ENCODE results near the gene ESPL1. TPM values are rescaled to one million over a fixed set of nuclear protein-coding genes. Genes with fewer than 3 reads are reported as not detected.
A peak's percentile ranks its signal among the peaks of the same experiment; 100 is the strongest.

Gene ESPL1
- total and polyA plus RNA-seq, 2 of the 13 experiments (the other 11 are each of a cell fraction or from before 2014, with no cell fraction given): 5.8 to 11.5 TPM

- TF ChIP-seq MAF1 (CRISPR knock-in tag; IDR thresholded peaks at IDR 0.05; ENCODE audit: borderline replicate concordance): peak; percentile 56; the same call in 1 of the 2 replicates
- no peak; the same call in 1 of the 2 replicates for TF ChIP-seq ZNF232 (CRISPR knock-in tag; IDR thresholded peaks at IDR 0.05; ENCODE audit: borderline replicate concordance)
- TF ChIP-seq ZMYM4 (CRISPR knock-in tag; IDR thresholded peaks at IDR 0.05): peak; percentile 44; the same call in 1 of the 2 replicates
- TF ChIP-seq THAP11 (CRISPR knock-in tag; IDR thresholded peaks at IDR 0.05): peak; percentile 78
- no peak for TF ChIP-seq PREB (CRISPR knock-in tag; IDR thresholded peaks at IDR 0.05)
- TF ChIP-seq MED13 (CRISPR knock-in tag; IDR thresholded peaks at IDR 0.05): 0 out of 2 replicates have a peak, but pooled peaks have one; percentile 59
- TF ChIP-seq ZBTB14 (CRISPR knock-in tag; IDR thresholded peaks at IDR 0.05): peak; percentile 59
- peak; percentile 21; the same call in 1 of the 2 replicates for TF ChIP-seq HOXD1 (CRISPR knock-in tag; IDR thresholded peaks at IDR 0.05)
- no peak for TF ChIP-seq MAFG (CRISPR knock-in tag; IDR thresholded peaks at IDR 0.05)
- TF ChIP-seq FLYWCH1 (CRISPR knock-in tag; IDR thresholded peaks at IDR 0.05): no peak
- TF ChIP-seq NONO (IDR thresholded peaks at IDR 0.05): no peak
- TF ChIP-seq NONO (CRISPR knock-in tag; conservative IDR thresholded peaks at IDR 0.05): peak; percentile 78
- no peak for TF ChIP-seq ZNF674 (CRISPR knock-in tag; IDR thresholded peaks at IDR 0.05; ENCODE audit: low read depth)
- no peak for TF ChIP-seq MBD4 (IDR thresholded peaks at IDR 0.05; ENCODE audit: borderline replicate concordance, low read length)
- 0 out of 2 replicates have a peak, but pooled peaks have one; percentile 19 for TF ChIP-seq ZNF556 (CRISPR knock-in tag; IDR thresholded peaks at IDR 0.05; ENCODE audit: borderline replicate concordance)
- peak; percentile 84 for TF ChIP-seq BHLHE40 (IDR thresholded peaks at IDR 0.05; ENCODE audit: low read length)
- TF ChIP-seq ELF3 (CRISPR knock-in tag; IDR thresholded peaks at IDR 0.05): peak; percentile 53
- no peak for TF ChIP-seq BCLAF1 (IDR thresholded peaks at IDR 0.05)
- 0 out of 2 replicates have a peak, but pooled peaks have one; percentile 35 for TF ChIP-seq ZSCAN20 (CRISPR knock-in tag; IDR thresholded peaks at IDR 0.05; ENCODE audit: borderline replicate concordance)
- TF ChIP-seq ZNF574 (CRISPR knock-in tag; IDR thresholded peaks at IDR 0.05): peak; percentile 83
These were observed 16.4 kb upstream of the ESPL1 start (continued) for GRCh38 chr12:53251477-53252348.

Data from HepG2 (cell line).